OCI-LY7 (cell line): ENCODE measurements around the gene SCART1.

Experiments
- EZH2phosphoT487 ChIP-seq: fragments of 200-600 bp; sonication (generic); IDR thresholded peaks from 2 replicates; pipeline ENCODE4 v1.6.1; 2018; ENCODE audit warnings: low read depth, borderline replicate concordance, mild to moderate bottlenecking, mixed run types, antibody characterized with exemption, low read length, moderate library complexity, mixed read lengths
- TF ChIP-seq, protein P1 (sequence below): fragments of 200-600 bp; sonication (generic); conservative IDR thresholded peaks from 2 replicates; pipeline ENCODE4 v1.5.1; 2014; ENCODE audit warnings: mild to moderate bottlenecking, antibody characterized with exemption, low read length, moderate library complexity, mixed read lengths

DNA sequence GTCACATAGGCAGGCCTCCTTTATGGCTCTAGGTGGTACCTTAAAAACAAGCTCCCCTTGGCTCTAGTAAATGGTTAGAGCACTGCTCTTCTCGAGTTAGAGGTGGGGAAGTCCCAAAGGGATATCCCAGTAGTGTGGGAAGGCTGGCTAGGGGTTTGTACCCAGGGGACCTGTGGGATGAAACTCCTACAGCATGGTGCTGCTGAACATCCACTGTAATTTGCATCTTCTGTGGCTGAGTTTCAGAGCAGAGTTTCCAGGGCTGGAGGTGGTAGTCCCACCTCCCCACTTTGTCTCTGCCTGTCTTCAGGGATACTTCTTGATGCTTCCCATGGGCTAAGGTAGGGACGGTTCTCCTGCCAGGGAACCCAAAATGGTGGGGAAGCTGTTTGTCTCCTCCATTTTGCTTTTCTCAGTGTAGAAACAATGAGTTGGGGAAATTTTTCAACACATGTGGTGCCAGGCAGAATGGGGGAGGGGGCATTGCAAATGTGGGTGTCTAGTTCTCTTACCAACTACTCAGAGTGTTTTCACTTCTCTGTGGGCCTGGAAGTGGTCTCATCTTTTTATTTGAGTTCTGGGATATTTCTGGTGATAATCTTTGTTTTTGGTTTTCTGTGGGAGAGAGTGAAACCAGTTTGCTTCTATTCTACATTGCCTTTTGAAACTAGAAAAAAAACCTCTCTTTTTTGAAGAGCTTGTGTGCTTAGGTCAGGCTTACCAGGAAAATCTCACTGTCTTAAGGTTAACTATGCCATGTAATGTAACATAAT lies 36.3 kb downstream of the SCART1 start:
- TF ChIP-seq, protein P1, sequence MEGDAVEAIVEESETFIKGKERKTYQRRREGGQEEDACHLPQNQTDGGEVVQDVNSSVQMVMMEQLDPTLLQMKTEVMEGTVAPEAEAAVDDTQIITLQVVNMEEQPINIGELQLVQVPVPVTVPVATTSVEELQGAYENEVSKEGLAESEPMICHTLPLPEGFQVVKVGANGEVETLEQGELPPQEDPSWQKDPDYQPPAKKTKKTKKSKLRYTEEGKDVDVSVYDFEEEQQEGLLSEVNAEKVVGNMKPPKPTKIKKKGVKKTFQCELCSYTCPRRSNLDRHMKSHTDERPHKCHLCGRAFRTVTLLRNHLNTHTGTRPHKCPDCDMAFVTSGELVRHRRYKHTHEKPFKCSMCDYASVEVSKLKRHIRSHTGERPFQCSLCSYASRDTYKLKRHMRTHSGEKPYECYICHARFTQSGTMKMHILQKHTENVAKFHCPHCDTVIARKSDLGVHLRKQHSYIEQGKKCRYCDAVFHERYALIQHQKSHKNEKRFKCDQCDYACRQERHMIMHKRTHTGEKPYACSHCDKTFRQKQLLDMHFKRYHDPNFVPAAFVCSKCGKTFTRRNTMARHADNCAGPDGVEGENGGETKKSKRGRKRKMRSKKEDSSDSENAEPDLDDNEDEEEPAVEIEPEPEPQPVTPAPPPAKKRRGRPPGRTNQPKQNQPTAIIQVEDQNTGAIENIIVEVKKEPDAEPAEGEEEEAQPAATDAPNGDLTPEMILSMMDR, result no peak
- no peak for TF ChIP-seq EZH2phosphoT487
